NCI-H2196 treated with DMSO at 0.1 percent for 48 hours (cell line): ENCODE data around the gene SARM1.
"Not testable (repeated sequence)": the region's sequence is repeated elsewhere in the genome, so short reads cannot be mapped to it uniquely, and the experiment has no call there.

Experiments used
- DNase-seq: peaks from one replicate; lab custom pipeline; 2025; ENCODE audit not compliant: unreplicated experiment; lab: John Stamatoyannopoulos, UW

SARM1 gene

GRCh38 chr17:28413804-28414203, 42.3 kb downstream of the SARM1 start:
- no peak for DNase-seq

- DNase-seq = no peak
These were observed 44.4 kb downstream of the SARM1 start for GRCh38 chr17:28415886-28416285.

- peak; percentile 10 for DNase-seq
These were observed 45.3 kb downstream of the SARM1 start for GRCh38 chr17:28416703-28417311.

GRCh38 chr17:28421787-28422305, 50.4 kb downstream of the SARM1 start:
- DNase-seq = no peak

GRCh38 chr17:28425206-28425605, 53.7 kb downstream of the SARM1 start:
- no peak for DNase-seq

- DNase-seq = no peak
These were observed 54.6 kb downstream of the SARM1 start for GRCh38 chr17:28426081-28426519.

- DNase-seq = no peak
These were observed 55.9 kb downstream of the SARM1 start for GRCh38 chr17:28427371-28427770.

- not testable (repeated sequence) for DNase-seq
These were observed 56.5 kb downstream of the SARM1 start for GRCh38 chr17:28427982-28428381.

GRCh38 chr17:28433721-28434120, 62.2 kb downstream of the SARM1 start:
- DNase-seq = no peak

- not testable (repeated sequence) for DNase-seq
These were observed 62.8 kb downstream of the SARM1 start for GRCh38 chr17:28434326-28434725.

- no peak for DNase-seq
These were observed 72.6 kb downstream of the SARM1 start for GRCh38 chr17:28443901-28444638.

GRCh38 chr17:28446716-28447395, 75.4 kb downstream of the SARM1 start:
- no peak for DNase-seq

- no peak for DNase-seq
These were observed 75.9 kb downstream of the SARM1 start for GRCh38 chr17:28447396-28447760.

- DNase-seq = no peak
These were observed 78.4 kb downstream of the SARM1 start for GRCh38 chr17:28449859-28450258.
